HepG2 (cell line): ENCODE results near the gene NDE1. TPM values are rescaled to one million over a fixed set of nuclear protein-coding genes. Genes with fewer than 3 reads are reported as not detected.

Experiments
- ATAC-seq: fragments of 200-7000 bp; cut with Tn5 transposase; 3 replicates; pipeline ENCODE4 v1.9.1; 2020; ENCODE audit warnings: mild to moderate bottlenecking, moderate library complexity
- BruUV-seq: library from RNA; stranded (reverse); fragments of 400-500 nt; replicated peaks from 2 replicates; lab custom pipeline; 2021; lab: Mats Ljungman, UMichigan
- CTCF ChIA-PET: fragments of 300-600 bp; formaldehyde crosslinking; extraction: SDS; loops from one replicate; lab custom pipeline; 2021; ENCODE audit warnings: low total read pairs, inconsistent platforms, low intra/inter-chr PET ratio; lab: Yijun Ruan, JAX
- POLR2A ChIA-PET: fragments of 350-600 bp; sonication (Branson Sonifier 250); formaldehyde crosslinking; loops from one replicate; lab custom pipeline; 2020; ENCODE audit warnings: antibody characterized with exemption, inconsistent platforms; lab: Yijun Ruan, JAX
- DNase-seq: peaks from one replicate; pipeline ENCODE4 v3.0.0-alpha.2; 2015; ENCODE audit warnings: low spot score
- FAIRE-seq: peaks from 3 replicates; lab custom pipeline; 2011; peaks lifted over from hg19 to GRCh38; lab: Jason Lieb, UNC
- H2AFZ ChIP-seq: one replicate; pipeline ENCODE4 v1.6.1; 2011; ENCODE audit warnings: low read length, inconsistent platforms
- H3K27ac ChIP-seq: fragments of 300-600 bp; 3 replicates; pipeline ENCODE4 v1.8.0; 2011; ENCODE audit warnings: mixed run types, mild to moderate bottlenecking, mixed read lengths, low read length, inconsistent platforms; ENCODE audit not compliant: insufficient read depth; ENCODE audit errors: extremely low read length
- H3K27me3 ChIP-seq, 2 experiments: fragments of 200-600 bp in 1 of 2; 2 replicates in 1 of 2; 3 replicates in 1 of 2; pipeline versions ENCODE4 v1.6.0 to v1.8.0; 2011; ENCODE audit warnings: low read length in 2 of 2, mild to moderate bottlenecking in 2 of 2, moderate library complexity in 2 of 2, inconsistent platforms in 1 of 2; ENCODE audit not compliant: insufficient read depth in 2 of 2, control insufficient read depth in 1 of 2
- H3K36me3 ChIP-seq, 2 experiments: fragments of 200-600 bp in 1 of 2; replicated peaks in 1 of 2; 2 replicates in 1 of 2; 3 replicates in 1 of 2; pipeline versions ENCODE4 v1.5.1 to v1.8.0; 2011; ENCODE audit warnings: low read length in 2 of 2, inconsistent platforms in 1 of 2; ENCODE audit not compliant: insufficient read depth in 2 of 2, control insufficient read depth in 1 of 2
- H3K4me1 ChIP-seq: 2 replicates; pipeline ENCODE4 v1.5.1; 2012; ENCODE audit warnings: low read length, inconsistent platforms; ENCODE audit not compliant: insufficient read depth
- H3K4me2 ChIP-seq: 2 replicates; pipeline ENCODE4 v1.6.0; 2011; ENCODE audit warnings: low read depth, low read length, inconsistent platforms
- H3K4me3 ChIP-seq, 3 experiments: fragments of 200-600 bp in 1 of 3; sonication (generic), shearing (Covaris generic) in 1 of 3; replicated peaks in 1 of 3; 2 replicates each; pipeline ENCODE4 v1.5.1; 2011 to 2016; ENCODE audit warnings: low read length in 3 of 3, inconsistent platforms in 2 of 3, low read depth in 2 of 3, mild to moderate bottlenecking in 2 of 3, control low read depth in 1 of 3, mixed read lengths in 1 of 3; ENCODE audit not compliant: insufficient read depth in 1 of 3
- H3K79me2 ChIP-seq: one replicate; pipeline ENCODE4 v1.6.1; 2011; ENCODE audit warnings: low read length, inconsistent platforms; ENCODE audit not compliant: insufficient read depth
- H3K9ac ChIP-seq: 2 replicates; pipeline ENCODE4 v1.6.0; 2011; ENCODE audit warnings: mild to moderate bottlenecking, low read depth, low read length, inconsistent platforms; ENCODE audit not compliant: insufficient read depth
- H3K9me3 ChIP-seq: 2 replicates; pipeline ENCODE4 v1.5.1; 2012; ENCODE audit warnings: mild to moderate bottlenecking, low read length
- H4K20me1 ChIP-seq: 2 replicates; pipeline ENCODE4 v1.6.0; 2011; ENCODE audit warnings: inconsistent platforms, mild to moderate bottlenecking, low read length, moderate library complexity; ENCODE audit not compliant: insufficient read depth
- HHEX ChIP-seq: IDR thresholded peaks from 2 replicates; pipeline ENCODE4 v1.6.1; 2016; ENCODE audit warnings: control low read depth
- HNRNPLL ChIP-seq: fragments of 200-400 bp; formaldehyde crosslinking; IDR thresholded peaks from 2 replicates; pipeline ENCODE4 v1.6.1; 2017; ENCODE audit warnings: mild to moderate bottlenecking, low read depth, low read length; ENCODE audit not compliant: poor library complexity, severe bottlenecking
- MEF2D ChIP-seq: sonication (generic); formaldehyde crosslinking; IDR thresholded peaks from 2 replicates; pipeline ENCODE4 v1.5.1; 2020; ENCODE audit warnings: mild to moderate bottlenecking, missing genetic modification reagents
- ZNF326 ChIP-seq: sonication (generic); formaldehyde crosslinking; IDR thresholded peaks from 2 replicates; pipeline ENCODE4 v1.4.0; 2020; ENCODE audit warnings: missing genetic modification reagents, borderline replicate concordance
- WGBS: methylation state at CpG from one replicate; pipeline ENCODE4 v1.1.6; 2017; ENCODE audit warnings: low lambda C conversion rate; 5-methylcytosine and 5-hydroxymethylcytosine counted together
- in situ Hi-C: cut with HindIII; loops from 2 replicates; pipeline ENCODE4 v1.10.0; 2017; ENCODE audit warnings: low pct_unique_long_range_greater_than_20kb; ENCODE audit not compliant: extremely low pct_ligation_motif_present
- intact Hi-C: fragments of 100-400 bp; cut with micrococcal nuclease; formaldehyde crosslinking; loops from one replicate; pipeline ENCODE4 v1.10.0; 2022; ENCODE audit not compliant: unreplicated experiment
- polyA plus RNA-seq, 8 experiments: library from polyadenylated mRNA; depleted of rRNA in 3 of 8; stranded (reverse) in 7 of 8; unstranded in 1 of 8; fragments of >200 nt; fragmentation: Illumina TruSeq in 4 of 8; extraction: Trizol in 4 of 8; gene quantifications; 2 replicates each; pipeline versions ENCODE4 v1.2.1 to v1.2.3, GENCODE V29; 2011 to 2016; ENCODE audit warnings: low read depth in 4 of 8, missing spikeins in 1 of 8, mixed read lengths in 1 of 8; ENCODE audit not compliant: insufficient read depth in 1 of 8
- total RNA-seq, 5 experiments: library from RNA; depleted of rRNA; stranded (reverse); fragments of >200 nt; fragmentation: Illumina TruSeq; extraction: Trizol; gene quantifications; 2 replicates each; pipeline ENCODE4 v1.2.3, GENCODE V29; 2016; ENCODE audit warnings: low read depth in 1 of 5
- TF ChIP-seq, protein P1 (sequence below): sonication (generic); formaldehyde crosslinking; IDR thresholded peaks from 2 replicates; pipeline ENCODE4 v1.9.0; 2021; ENCODE audit warnings: missing genetic modification reagents, borderline replicate concordance
- TF ChIP-seq, protein P2 (sequence below): sonication (generic); formaldehyde crosslinking; IDR thresholded peaks from 2 replicates; pipeline ENCODE4 v1.4.0; 2020; ENCODE audit warnings: mild to moderate bottlenecking, missing genetic modification reagents
- TF ChIP-seq, protein P3 (sequence below): sonication (generic); formaldehyde crosslinking; IDR thresholded peaks from 2 replicates; pipeline ENCODE4 v1.4.0; 2020; ENCODE audit warnings: missing genetic modification reagents
- TF ChIP-seq, protein P4 (sequence below): IDR thresholded peaks from 2 replicates; pipeline ENCODE4 v1.6.1; 2016; ENCODE audit warnings: missing compliant biosample characterization, missing genetic modification reagents, borderline replicate concordance

NDE1 gene
- total and polyA plus RNA-seq, 2 of the 13 experiments (the other 11 are each of a cell fraction or from before 2014, with no cell fraction given), result 40.9 to 72.5 TPM

DNA sequence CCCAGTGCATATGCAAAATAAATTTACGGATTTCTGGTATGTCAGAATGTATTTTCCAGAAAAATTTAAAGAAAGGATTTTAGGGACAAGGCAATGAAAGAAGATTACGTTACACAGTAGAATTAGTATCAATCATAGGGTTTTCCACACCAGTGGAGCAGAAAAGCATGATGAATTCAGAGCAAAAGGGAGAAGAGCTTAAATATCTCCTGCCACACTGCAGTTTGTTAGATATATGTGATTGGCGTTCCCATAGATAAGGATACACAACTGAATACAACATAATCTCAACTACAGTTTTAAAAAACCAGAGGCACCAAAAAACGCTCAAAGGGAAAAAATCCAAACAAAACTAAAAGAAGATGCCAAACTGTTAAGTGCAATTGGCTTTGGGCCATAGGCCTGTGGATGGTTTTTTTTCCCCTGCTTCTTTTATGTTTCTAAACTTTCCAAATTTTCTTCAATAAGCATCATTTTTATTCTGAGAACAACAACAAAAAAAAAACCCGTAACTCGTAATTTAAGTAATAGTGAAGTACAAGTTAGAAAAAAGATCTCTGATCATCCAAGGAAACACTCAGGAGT lies 29.3 kb upstream of the NDE1 start (continued):
- TF ChIP-seq HNRNPLL (no peak), ZNF326 (CRISPR knock-in tag) (no peak)
- TF ChIP-seq, protein P1, sequence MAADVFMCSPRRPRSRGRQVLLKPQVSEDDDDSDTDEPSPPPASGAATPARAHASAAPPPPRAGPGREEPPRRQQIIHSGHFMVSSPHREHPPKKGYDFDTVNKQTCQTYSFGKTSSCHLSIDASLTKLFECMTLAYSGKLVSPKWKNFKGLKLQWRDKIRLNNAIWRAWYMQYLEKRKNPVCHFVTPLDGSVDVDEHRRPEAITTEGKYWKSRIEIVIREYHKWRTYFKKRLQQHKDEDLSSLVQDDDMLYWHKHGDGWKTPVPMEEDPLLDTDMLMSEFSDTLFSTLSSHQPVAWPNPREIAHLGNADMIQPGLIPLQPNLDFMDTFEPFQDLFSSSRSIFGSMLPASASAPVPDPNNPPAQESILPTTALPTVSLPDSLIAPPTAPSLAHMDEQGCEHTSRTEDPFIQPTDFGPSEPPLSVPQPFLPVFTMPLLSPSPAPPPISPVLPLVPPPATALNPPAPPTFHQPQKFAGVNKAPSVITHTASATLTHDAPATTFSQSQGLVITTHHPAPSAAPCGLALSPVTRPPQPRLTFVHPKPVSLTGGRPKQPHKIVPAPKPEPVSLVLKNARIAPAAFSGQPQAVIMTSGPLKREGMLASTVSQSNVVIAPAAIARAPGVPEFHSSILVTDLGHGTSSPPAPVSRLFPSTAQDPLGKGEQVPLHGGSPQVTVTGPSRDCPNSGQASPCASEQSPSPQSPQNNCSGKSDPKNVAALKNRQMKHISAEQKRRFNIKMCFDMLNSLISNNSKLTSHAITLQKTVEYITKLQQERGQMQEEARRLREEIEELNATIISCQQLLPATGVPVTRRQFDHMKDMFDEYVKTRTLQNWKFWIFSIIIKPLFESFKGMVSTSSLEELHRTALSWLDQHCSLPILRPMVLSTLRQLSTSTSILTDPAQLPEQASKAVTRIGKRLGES, result no peak
- TF ChIP-seq, protein P2, sequence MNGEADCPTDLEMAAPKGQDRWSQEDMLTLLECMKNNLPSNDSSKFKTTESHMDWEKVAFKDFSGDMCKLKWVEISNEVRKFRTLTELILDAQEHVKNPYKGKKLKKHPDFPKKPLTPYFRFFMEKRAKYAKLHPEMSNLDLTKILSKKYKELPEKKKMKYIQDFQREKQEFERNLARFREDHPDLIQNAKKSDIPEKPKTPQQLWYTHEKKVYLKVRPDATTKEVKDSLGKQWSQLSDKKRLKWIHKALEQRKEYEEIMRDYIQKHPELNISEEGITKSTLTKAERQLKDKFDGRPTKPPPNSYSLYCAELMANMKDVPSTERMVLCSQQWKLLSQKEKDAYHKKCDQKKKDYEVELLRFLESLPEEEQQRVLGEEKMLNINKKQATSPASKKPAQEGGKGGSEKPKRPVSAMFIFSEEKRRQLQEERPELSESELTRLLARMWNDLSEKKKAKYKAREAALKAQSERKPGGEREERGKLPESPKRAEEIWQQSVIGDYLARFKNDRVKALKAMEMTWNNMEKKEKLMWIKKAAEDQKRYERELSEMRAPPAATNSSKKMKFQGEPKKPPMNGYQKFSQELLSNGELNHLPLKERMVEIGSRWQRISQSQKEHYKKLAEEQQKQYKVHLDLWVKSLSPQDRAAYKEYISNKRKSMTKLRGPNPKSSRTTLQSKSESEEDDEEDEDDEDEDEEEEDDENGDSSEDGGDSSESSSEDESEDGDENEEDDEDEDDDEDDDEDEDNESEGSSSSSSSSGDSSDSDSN (CRISPR knock-in tag), result no peak

DNA sequence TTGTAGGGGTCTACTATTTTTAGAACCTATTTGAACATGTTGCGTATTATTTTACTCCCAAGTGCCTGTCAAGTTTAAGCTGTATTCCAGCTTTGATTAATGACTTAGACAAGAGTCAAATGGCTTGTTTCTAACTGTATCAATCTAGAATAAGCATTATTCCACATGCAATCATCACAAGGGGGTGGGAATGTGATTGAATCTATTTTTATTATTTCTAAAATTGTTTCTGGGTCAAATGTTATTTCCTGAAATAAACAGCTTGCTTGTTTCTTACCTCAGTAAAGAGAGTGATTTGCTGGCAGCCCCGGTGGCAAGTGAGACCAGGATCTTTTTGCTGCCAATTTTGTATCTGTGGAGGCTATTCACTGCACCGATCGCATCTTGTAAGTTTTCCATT lies 28.6 kb upstream of the NDE1 start:
- Histone ChIP-seq H3K4me3 (no peak overlapping the region), H3K9me3 (no peaks in the 10 kb centered on the region), H3K9ac (no peak overlapping the region), H3K27ac (no peak overlapping the region), H3K36me3 (peaks cover 50 to 87% of the 10 kb centered on the region in 2 experiments), H3K27me3 (no peaks in the 10 kb centered on the region), H3K4me1 (peaks cover 8% of the 10 kb centered on the region), H3K79me2 (no peaks in the 10 kb centered on the region), H4K20me1 (no peaks in the 10 kb centered on the region), H3K4me2 (no peak overlapping the region), H2AFZ (no peak overlapping the region)
- CTCF ChIA-PET, result no interaction called here
- POLR2A ChIA-PET, result interaction anchor here (1.0 to 2.0 kb wide), 4 partner anchors 9 to 46 kb away, joined by 4 read pairs; partner anchors contain the start of gene MARF1
- intact Hi-C loops (no loop called here), in situ Hi-C loops (no loop called here)
- TF ChIP-seq, protein P3, sequence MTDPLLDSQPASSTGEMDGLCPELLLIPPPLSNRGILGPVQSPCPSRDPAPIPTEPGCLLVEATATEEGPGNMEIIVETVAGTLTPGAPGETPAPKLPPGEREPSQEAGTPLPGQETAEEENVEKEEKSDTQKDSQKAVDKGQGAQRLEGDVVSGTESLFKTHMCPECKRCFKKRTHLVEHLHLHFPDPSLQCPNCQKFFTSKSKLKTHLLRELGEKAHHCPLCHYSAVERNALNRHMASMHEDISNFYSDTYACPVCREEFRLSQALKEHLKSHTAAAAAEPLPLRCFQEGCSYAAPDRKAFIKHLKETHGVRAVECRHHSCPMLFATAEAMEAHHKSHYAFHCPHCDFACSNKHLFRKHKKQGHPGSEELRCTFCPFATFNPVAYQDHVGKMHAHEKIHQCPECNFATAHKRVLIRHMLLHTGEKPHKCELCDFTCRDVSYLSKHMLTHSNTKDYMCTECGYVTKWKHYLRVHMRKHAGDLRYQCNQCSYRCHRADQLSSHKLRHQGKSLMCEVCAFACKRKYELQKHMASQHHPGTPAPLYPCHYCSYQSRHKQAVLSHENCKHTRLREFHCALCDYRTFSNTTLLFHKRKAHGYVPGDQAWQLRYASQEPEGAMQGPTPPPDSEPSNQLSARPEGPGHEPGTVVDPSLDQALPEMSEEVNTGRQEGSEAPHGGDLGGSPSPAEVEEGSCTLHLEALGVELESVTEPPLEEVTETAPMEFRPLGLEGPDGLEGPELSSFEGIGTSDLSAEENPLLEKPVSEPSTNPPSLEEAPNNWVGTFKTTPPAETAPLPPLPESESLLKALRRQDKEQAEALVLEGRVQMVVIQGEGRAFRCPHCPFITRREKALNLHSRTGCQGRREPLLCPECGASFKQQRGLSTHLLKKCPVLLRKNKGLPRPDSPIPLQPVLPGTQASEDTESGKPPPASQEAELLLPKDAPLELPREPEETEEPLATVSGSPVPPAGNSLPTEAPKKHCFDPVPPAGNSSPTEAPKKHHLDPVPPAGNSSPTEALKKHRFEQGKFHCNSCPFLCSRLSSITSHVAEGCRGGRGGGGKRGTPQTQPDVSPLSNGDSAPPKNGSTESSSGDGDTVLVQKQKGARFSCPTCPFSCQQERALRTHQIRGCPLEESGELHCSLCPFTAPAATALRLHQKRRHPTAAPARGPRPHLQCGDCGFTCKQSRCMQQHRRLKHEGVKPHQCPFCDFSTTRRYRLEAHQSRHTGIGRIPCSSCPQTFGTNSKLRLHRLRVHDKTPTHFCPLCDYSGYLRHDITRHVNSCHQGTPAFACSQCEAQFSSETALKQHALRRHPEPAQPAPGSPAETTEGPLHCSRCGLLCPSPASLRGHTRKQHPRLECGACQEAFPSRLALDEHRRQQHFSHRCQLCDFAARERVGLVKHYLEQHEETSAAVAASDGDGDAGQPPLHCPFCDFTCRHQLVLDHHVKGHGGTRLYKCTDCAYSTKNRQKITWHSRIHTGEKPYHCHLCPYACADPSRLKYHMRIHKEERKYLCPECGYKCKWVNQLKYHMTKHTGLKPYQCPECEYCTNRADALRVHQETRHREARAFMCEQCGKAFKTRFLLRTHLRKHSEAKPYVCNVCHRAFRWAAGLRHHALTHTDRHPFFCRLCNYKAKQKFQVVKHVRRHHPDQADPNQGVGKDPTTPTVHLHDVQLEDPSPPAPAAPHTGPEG (CRISPR knock-in tag), result no peak
- no peak for TF ChIP-seq HHEX (CRISPR knock-in tag)
- no peak for TF ChIP-seq MEF2D
- TF ChIP-seq, protein P4, sequence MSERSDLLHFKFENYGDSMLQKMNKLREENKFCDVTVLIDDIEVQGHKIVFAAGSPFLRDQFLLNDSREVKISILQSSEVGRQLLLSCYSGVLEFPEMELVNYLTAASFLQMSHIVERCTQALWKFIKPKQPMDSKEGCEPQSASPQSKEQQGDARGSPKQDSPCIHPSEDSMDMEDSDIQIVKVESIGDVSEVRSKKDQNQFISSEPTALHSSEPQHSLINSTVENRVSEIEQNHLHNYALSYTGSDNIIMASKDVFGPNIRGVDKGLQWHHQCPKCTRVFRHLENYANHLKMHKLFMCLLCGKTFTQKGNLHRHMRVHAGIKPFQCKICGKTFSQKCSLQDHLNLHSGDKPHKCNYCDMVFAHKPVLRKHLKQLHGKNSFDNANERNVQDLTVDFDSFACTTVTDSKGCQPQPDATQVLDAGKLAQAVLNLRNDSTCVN (CRISPR knock-in tag), result no peak
- no peak for ATAC-seq
- FAIRE-seq, result no peak
- DNase-seq, result no peak
- 96% methylated on average over 4 of the region's 4 CpGs for WGBS
- no TSS peak for BruUV-seq
